Measurements from ENCODE around the gene CTTNBP2NL.
A peak's percentile ranks its signal among the peaks of the same experiment; 100 is the strongest.

CTTNBP2NL gene

DNA sequence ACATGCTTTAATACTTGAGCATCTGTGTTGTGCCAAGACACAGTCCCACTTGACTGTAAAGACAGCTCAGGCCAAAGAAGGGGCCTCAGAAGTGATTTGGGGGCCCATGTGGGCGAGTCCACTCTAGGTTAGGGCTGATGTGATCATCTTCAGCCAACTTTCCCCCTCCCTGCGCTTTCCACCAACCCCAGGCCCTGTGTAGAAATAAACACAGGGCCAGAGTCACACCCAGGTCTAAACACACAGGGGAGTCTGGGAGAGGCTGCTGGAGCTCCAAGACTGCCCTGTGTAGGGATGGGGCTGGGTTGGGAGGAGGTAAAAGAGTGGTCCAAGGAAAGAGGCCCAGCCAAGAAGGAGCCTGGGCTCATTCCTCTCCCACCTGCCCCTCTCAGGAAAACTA is 110.3 kb downstream of the CTTNBP2NL start:
- no peak for DNase-seq (ENCODE audit: low spot score)
- TF ChIP-seq, protein P1, sequence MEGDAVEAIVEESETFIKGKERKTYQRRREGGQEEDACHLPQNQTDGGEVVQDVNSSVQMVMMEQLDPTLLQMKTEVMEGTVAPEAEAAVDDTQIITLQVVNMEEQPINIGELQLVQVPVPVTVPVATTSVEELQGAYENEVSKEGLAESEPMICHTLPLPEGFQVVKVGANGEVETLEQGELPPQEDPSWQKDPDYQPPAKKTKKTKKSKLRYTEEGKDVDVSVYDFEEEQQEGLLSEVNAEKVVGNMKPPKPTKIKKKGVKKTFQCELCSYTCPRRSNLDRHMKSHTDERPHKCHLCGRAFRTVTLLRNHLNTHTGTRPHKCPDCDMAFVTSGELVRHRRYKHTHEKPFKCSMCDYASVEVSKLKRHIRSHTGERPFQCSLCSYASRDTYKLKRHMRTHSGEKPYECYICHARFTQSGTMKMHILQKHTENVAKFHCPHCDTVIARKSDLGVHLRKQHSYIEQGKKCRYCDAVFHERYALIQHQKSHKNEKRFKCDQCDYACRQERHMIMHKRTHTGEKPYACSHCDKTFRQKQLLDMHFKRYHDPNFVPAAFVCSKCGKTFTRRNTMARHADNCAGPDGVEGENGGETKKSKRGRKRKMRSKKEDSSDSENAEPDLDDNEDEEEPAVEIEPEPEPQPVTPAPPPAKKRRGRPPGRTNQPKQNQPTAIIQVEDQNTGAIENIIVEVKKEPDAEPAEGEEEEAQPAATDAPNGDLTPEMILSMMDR (IDR thresholded peaks at IDR 0.05) = no peak
- H3K4me3 ChIP-seq = no peak overlapping the region
- no peak overlapping the region for H3K27ac ChIP-seq

DNA sequence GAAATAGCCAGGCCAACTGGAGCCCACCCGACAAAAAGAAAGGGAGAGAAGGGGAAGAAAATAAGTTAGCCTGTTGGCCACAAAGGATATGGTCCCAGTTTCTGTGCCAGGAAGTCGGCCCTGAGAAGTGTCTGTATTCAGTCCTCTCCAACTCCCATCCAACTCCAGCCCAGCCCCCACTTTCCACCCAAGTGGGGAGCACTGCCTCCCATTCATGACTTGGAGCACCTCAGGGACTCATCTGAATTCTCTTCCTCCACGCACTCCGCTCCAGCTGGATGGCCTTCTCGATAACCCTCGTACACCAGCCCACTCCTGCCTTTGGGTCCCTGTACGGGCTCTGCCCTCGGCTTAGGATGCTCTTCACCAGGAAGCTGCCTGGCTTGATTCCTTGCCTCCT is 110.7 kb downstream of the CTTNBP2NL start:
- H3K27ac ChIP-seq = no peak overlapping the region
- TF ChIP-seq, protein P1 (IDR thresholded peaks at IDR 0.05) = no peak
- H3K4me3 ChIP-seq = no peak overlapping the region
- DNase-seq (ENCODE audit: low spot score) = no peak

DNA sequence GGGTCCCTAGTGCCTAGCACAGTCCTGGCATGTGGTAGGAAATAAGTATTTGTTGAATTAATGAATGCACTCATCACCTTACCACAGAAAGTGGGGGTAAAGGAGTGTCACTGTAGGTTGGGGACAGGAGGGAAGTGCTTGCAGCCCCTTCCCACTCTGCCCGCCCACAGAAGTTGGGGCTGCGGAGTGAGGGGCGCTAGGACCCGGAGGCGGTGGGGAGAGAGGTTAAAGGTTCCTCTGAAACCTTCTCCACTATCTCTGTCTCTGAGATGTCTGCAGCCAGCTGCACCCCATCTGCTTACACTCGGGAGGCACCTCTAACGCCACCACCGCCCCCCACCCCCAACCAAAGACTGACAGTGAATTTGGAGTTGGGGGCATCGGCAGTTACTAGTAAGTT is 111.3 kb downstream of the CTTNBP2NL start:
- TF ChIP-seq, protein P1 (IDR thresholded peaks at IDR 0.05) = no peak
- no peak for DNase-seq (ENCODE audit: low spot score)
- no peak overlapping the region for H3K27ac ChIP-seq
- no peak overlapping the region for H3K4me3 ChIP-seq

DNA sequence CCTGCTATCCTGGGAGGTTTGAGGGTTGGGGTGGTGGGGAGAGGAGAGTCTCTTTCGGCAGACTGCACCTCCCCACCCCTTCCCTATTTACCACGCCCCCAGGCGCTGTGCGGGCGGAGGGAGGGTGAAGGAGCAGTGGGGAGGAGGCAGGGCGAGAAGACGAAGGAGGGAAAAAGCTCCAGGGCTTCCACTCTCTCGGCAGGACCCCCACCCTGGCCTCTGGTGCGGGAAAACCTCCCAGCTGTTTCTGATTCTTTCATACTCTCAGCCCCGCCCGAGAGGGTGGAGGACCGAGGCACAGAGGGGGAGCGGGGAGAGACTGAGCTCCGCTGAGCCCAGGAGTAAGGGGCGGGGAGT is 111.9 kb downstream of the CTTNBP2NL start:
- peak overlapping the region; percentile 78 for H3K4me3 ChIP-seq
- TF ChIP-seq, protein P1 (IDR thresholded peaks at IDR 0.05) = no peak
- DNase-seq (ENCODE audit: low spot score) = no peak
- no peak overlapping the region for H3K27ac ChIP-seq

DNA sequence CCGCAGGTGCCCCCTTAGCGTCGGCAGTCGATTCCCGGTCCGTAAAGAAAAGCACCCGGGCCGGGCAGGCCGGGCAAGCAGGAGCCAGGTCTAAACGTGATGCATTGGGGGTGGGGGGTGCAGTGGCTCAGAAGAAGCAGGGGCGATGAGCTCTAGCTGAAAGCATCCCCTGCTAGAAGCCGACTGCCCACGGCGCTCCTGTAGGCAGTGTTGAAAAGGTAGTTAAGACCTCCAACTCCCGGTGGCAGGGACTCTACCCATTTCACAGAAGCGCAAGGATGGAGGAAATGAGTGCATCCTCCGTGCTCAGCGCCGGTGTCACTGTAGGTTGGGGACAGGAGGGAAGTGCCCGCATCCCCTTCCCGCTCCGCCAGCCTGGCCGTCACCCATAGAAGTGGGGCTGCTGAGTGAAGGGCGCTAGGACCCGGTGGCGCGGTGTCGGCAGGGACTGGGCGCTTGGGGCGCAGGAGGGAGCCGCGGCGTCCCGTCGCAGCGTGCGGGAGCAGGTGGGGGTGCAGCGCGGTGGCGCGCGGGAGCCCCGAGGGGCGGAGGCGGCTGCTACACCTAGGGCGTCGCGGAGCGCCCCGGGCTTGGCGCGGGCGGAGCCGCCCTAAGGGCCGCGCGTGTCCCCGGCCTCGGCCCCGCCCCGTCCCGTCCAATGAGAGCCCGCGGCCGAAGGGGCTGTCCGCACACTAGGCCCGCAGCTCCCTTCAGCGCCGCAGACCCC is 112.4 kb downstream of the CTTNBP2NL start, which contains the start of gene WNT2B:
WNT2B (plus strand) TSS at position 688 of the 727 bp plus-strand sequence. CDS start 298 bp downstream, outside the sequence.
- H3K4me3 ChIP-seq = peak within 1 kb of the TSS; percentile 78
- peak within 1 kb of the TSS in 1 of 2 donors; percentile 47 for H3K27ac ChIP-seq
- TF ChIP-seq, protein P1 (IDR thresholded peaks at IDR 0.05) = no peak
- DNase-seq (ENCODE audit: low spot score) = no peak

DNA sequence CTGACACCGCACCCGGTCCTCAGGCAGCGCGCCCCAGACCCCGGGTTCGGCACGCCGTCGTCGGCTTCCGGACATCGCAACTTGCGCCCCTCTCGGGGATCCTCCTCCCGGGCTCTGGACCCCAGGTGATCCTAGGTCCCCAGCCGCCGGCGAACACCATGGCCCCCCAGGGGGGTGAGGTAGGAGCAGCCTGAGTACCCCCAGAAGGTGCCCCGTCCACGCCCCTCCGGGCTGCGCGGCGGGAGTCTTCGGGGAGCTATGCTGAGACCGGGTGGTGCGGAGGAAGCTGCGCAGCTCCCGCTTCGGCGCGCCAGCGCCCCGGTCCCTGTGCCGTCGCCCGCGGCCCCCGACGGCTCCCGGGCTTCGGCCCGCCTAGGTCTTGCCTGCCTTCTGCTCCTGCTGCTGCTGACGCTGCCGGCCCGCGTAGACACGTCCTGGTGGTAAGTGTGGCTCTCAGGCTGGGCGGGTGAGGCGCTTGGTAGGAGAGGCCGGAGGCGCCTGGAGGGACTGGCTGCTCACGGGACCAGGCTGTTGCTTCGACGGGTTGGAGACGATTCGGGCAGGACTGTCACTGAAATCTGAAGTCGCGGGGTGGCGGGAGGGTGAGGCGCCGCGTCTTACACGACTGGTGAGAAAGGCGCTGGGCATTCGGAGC is 113.1 kb downstream of the CTTNBP2NL start:
- no peak for DNase-seq (ENCODE audit: low spot score)
- peak overlapping the region; percentile 78 for H3K4me3 ChIP-seq
- H3K27ac ChIP-seq = peak overlapping the region in 1 of 2 donors; percentile 47
- TF ChIP-seq, protein P1 (IDR thresholded peaks at IDR 0.05) = no peak
